HG03135 (cell line): ENCODE measurements around the gene OR4D5.

Experiments
- ATAC-seq: cut with Tn5 transposase; IDR thresholded peaks from one replicate; pipeline ENCODE4 v1.9.1; 2021; ENCODE audit warnings: mild to moderate bottlenecking, moderate library complexity; ENCODE audit not compliant: unreplicated experiment

OR4D5 gene

GRCh38 chr11:123939317-123939716 is at the start of gene OR4D5:
TSS of gene OR4D5 (plus strand) at chr11:123939617. CDS start at chr11:123939617, 0 bp downstream.
- no peak for ATAC-seq

GRCh38 chr11:123892031-123892430 is 47.4 kb upstream of the OR4D5 start:
- ATAC-seq = no peak

GRCh38 chr11:123899792-123900191 is 39.6 kb upstream of the OR4D5 start:
- no peak for ATAC-seq

- no peak for ATAC-seq
Observed at GRCh38 chr11:123901867-123902266, 37.5 kb upstream of the OR4D5 start, which contains the start of gene OR8D4. TSS of gene OR8D4 (plus strand) at chr11:123902167. CDS start at chr11:123906432, 4,265 bp downstream.

- no peak for ATAC-seq
Observed at GRCh38 chr11:123903932-123904331, 35.5 kb upstream of the OR4D5 start.

GRCh38 chr11:123904932-123905331 is 34.5 kb upstream of the OR4D5 start:
- no peak for ATAC-seq

GRCh38 chr11:123905826-123906225 is 33.6 kb upstream of the OR4D5 start:
- no peak for ATAC-seq

- no peak for ATAC-seq
Observed at GRCh38 chr11:123920943-123921342, 18.5 kb upstream of the OR4D5 start.

GRCh38 chr11:123924027-123924426 is 15.4 kb upstream of the OR4D5 start:
- ATAC-seq = no peak

- ATAC-seq = no peak
Observed at GRCh38 chr11:123942413-123942812, 3.0 kb downstream of the OR4D5 start.

- no peak for ATAC-seq
Observed at GRCh38 chr11:123943738-123944137, 4.3 kb downstream of the OR4D5 start, which contains the start of gene OR6T1. TSS of gene OR6T1 (minus strand) at chr11:123943838. CDS start at chr11:123943838, 0 bp downstream.

- no peak for ATAC-seq
Observed at GRCh38 chr11:123945132-123945531, 5.7 kb downstream of the OR4D5 start.

- ATAC-seq = no peak
Observed at GRCh38 chr11:123956752-123957151, 17.3 kb downstream of the OR4D5 start.

- ATAC-seq = no peak
Observed at GRCh38 chr11:123973816-123974215, 34.4 kb downstream of the OR4D5 start.

- no peak for ATAC-seq
Observed at GRCh38 chr11:123976770-123977560, 37.5 kb downstream of the OR4D5 start.

GRCh38 chr11:123977731-123978347 is 38.4 kb downstream of the OR4D5 start, which contains the start of gene OR10S1:
TSS of gene OR10S1 (minus strand) at chr11:123977781. CDS start at chr11:123977664, 117 bp downstream.
- no peak for ATAC-seq

GRCh38 chr11:123979311-123979710 is 39.9 kb downstream of the OR4D5 start:
- ATAC-seq = no peak
